PC-9 (cell line): Measurements from ENCODE around the gene NGF.

Source experiments
- CTCF ChIP-seq: fragments of 200-600 bp; sonication (generic); conservative IDR thresholded peaks from 2 replicates; pipeline ENCODE4 v1.6.1; 2017; ENCODE audit warnings: mixed run types, antibody characterized with exemption, mild to moderate bottlenecking, moderate library complexity
- EZH2 ChIP-seq: fragments of 200-600 bp; sonication (generic); IDR thresholded peaks from 2 replicates; pipeline ENCODE4 v1.8.0; 2017; ENCODE audit warnings: antibody characterized with exemption, low read depth

- TF ChIP-seq CTCF (no peak), EZH2 (no peak)
These were observed 20.7 kb downstream of the NGF start for GRCh38 chr1:115317101-115318012.
